GM11168 (cell line): ENCODE results near the gene APOH.

ENCODE experiments used
- in situ Hi-C: fragments of 300-500 bp; cut with MboI; formaldehyde crosslinking; loops from one replicate; pipeline ENCODE4 v1.12.0; 2022; ENCODE audit warnings: low sequenced_read_pairs; ENCODE audit not compliant: unreplicated experiment

Gene APOH

DNA sequence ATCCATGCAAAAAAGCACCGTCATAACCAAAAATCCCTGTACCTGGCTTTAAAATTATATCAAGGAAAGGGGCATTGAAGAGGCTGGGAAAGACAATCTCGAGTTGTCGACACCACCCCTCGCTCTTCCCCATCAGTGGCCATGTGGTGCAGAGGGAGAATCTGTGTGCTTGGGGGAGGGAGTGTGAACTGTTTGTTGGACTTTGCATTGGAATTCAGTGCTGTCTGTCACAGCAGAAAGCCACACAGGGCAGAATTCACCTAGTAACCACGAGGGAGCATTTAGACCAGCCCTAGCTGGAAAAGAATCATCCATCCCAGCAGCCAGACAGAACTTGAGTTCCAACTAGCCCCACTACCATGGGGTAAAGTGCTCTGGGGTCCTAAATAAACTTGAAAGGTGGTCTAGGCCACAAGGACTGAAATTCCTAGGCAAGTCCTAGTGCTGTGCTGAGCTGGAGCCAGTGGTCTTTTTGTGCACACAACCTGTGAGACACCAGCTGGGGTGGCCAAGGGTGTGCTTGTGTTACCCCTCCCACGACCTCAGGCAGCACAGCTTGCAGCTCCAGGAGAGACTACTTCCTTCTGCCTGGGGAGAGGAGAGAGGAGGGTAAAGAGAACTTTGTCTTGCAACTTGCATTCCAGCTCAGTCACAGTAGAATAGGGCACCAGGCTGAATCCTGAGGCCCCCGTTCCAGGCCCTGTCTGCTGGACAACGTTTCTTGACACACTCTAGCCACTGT, 25.8 kb downstream of the APOH start:
- in situ Hi-C loops: no loop called here

DNA sequence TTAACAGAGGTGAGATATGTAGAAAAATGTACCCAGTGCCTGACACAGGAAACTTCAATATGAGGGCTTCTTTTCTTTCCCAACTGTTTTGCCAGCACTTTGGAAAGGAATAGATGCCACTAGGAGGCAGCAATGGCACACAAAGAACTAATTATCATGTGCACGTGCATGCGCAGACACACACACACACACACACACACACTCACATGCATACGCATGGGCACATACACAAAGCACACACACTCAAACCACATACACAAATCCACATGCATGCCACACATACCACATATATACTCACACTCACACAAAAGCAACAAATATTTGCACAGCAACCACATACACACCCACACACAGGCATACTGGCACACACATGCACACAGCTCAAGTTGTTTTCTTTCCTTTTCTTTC, 28.5 kb downstream of the APOH start:
- in situ Hi-C loops: no loop called here

DNA sequence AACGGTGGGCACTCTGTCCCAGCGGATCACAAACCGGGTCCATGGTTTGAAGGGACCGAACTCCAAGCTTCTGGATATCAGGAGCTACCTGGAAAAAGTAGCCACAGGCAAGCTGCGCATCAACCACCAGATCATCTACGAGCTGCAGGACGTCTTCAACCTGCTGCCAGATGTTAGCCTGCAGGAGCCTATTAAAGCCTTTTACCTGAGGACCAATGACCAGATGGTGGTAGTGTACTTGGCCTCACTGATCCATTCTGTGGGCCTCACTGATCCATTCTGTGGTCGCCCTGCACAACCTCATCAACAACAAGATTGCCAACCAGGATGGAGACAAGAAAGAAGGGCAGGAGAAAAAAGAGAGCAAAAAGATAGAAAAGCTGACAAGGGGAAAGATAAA, 31.0 kb downstream of the APOH start:
- in situ Hi-C loops: no loop called here

DNA sequence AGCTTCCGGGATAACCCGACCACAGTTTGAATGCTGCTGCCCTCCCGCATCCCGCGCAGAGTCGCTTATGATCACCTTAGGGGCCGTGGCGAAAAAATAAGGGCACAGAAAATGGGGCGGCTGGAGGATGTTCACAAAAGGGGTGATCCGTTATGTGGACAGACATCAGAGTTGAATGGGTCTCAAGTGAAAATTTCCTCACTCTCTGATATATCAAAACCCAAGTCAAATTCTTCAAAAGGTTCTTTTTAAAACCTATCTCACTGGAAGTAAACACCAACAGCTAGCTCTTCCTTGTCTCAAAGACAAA, 36.9 kb downstream of the APOH start:
- in situ Hi-C loops: no loop called here

DNA sequence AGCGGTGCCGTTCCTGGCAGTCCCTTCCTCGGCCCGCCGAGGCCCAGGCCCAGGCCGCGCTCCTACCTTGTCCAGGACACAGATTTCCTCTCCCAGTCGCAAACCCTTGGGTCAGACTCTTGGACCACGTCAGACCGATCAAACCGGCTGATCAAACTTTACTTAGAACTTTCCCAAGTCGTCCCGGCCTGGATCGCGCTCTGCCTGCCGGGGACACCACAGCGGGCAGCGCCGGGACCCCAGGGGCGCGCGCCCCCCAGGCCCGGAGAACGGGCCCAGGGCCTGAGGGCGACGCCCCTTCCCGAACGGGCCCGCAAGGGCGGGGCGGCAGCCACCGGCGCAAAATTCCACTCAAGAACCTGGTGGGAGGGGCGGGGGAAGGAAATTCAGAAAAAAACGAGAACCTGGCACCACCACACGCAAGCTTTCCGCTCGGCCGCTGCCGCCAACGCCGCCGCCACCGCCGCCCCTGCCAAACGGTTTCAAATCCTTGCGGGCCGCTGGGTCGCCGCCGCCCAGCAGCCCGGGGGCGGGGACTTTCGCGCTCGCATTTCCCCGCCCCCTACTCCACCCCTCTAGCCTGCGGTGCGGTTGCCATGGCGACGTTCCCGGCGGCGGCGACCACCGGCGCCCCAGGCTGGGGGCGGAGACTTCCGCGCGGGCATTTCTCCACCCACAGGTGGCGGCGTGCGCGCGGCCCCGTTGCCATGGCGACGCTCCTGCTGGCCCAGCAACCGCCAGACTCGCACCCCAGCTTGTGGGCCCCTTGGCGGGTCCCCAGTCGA, 37.4 kb downstream of the APOH start, which contains the start of gene CEP112:
TSS of gene CEP112 (minus strand) at position 541 of the 785 bp plus-strand sequence.
- in situ Hi-C loops: no loop called here

DNA sequence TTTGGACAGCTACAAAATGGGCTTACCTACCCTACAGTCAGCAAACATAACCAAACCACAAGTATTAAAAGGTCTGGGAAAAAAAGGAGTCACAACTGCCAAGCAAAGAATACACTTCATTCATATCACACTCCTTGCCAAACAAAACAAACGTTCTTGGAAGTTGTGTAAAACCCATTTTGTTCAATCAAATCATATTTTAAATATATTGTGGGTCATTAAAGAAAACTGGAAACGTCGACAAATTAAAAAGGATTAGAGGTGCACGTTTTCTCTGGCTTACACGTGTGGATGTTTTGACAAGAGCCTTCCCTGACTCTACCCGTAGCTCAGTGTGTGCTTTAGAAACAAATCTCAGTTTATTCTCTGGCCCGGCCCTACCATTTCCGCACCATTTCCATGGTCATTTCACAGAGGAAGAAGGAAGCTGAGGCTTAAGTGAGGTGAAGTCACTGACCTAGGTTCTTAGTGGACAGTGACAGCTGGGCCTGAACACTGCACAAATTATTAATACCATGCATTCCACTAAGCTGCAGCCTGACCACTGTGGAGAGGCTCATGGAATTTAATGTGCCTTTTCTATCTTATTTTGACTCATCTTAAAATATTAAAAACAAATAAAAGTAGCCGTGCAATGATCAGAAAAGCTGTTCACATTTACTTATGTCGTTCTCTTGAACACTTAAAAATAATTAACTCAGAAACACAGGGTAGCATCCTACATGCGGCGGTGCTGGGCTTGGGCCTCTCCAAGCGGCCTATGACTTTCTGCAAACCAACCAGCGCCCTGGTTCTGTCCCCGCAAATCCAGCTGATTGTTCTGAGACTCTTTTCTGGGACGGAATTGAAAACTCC, 38.2 kb downstream of the APOH start:
- in situ Hi-C loops: no loop called here

DNA sequence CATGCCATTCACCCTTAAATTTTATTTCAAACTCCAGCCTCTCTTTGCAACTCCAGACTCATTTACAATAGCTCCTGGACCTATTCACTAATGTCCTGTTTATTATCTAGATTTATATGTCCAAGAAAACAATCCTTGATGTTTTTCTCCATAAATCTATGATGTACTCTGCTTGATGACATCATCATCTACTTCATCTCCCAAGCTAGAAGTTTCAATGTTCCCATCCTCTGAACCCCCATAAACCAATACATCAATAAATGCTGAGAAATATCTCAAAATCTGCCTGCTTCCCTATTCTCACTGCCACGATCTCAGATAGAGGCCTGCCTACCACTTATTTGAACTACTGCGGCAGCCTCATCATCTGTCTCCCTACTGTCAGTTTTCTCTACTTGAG, 41.5 kb downstream of the APOH start:
- in situ Hi-C loops: no loop called here

DNA sequence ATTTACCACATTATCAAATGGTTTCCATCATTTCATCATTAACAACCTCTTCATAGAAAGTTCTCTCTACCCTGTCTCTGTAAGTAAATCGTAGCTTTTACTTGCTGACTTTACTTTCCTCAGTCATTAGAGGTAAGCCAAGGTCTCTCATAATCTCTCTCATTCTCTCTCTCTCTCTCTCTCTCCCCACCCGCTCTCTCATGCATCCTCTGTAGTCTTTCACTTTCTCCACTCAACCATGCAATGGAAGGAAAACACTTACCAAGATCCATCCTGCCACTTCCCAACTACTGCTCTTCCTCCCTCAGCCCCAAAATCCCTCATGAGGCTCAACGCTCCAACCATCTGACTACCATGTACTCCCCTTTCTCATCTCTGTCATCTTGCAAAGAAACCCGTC, 43.4 kb downstream of the APOH start:
- in situ Hi-C loops: no loop called here

DNA sequence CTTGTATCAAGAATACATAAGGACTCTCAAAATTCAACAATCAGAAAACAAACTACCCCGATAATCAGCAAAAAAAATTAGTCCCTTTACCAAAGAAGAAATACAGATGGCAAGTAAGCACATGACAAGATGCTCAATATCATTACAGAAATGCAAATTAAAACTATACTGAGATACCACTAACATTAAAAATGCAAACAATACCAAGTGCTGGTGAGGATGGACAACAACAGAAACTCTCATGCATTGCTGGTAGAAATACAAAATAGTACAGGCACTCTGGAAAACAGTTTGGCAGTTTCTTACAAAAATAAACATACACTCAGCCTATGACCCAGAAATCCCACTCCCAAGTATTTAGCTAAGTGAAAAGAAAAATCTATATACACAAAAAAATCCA, 44.8 kb downstream of the APOH start:
- in situ Hi-C loops: no loop called here

DNA sequence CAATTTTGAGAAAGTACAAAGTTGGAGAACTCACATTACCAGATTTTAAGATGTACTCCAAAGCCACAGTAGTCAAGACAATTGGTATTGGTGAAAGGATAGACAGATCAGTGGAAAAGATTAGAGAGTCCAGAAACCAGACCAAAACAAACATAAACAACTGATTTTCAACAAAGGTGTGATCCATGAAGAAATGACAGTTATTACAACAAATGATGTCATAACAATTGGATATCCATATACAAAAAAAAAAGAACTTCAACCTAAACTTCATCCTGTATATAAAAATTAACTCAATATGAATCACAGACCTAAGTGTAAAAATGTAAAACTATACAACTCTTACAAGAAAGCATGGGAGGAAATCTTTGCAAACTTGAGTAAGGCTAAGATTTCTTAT, 45.7 kb downstream of the APOH start:
- in situ Hi-C loops: no loop called here

DNA sequence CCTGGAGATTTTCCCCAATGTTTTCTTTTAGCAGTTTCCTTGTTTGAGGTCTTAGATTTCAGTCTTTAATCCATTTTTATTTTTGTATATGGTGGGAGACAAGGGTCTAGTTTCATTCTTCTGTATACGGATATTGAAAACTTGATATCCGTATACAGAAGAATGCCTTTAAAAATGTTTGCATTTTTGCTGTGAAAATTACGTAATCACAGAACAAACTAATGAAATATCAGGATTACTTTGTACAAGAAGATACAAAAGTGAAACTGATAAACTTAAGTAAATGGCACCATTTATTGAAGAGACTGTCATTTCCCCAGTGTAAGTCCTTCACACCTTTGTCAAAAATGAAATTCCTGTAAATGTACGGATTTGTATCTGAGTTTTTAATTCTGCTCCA, 50.6 kb downstream of the APOH start:
- in situ Hi-C loops: no loop called here

DNA sequence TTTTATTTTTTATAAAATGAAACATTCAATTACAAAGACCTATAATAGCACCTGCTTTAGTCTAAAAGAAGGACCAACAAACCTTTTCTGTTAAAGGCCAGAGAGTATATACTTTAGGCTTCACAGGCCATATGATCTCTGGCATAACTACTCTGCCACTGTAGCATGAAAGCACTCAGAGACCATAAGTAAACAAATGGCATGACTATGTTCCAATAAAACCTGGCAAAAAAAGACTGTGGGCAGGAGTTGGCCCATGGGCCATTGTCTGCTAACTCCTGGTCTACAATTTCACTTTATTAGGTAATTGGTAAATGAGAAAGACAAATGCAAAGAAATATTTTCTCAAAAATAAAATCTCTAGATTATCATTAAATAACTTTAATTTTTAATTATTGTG, 52.2 kb downstream of the APOH start:
- in situ Hi-C loops: no loop called here

DNA sequence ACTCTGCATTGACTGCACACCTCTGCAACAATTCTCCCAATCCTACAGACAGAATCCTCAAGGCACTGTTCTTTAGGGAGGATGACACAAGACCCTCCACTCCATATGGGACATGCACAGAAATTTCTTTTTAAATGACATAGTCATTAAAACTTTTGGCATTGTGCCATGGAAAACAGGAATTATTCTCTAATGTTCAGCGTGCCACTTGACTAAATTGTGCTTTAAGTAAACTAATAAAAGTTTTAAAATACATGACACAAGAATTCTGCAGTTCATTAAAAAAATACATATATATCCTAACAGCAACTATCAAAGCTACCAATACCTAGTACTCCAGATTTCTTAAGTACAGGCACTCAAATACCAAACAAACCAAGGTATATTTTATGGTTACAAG, 53.3 kb downstream of the APOH start:
- in situ Hi-C loops: no loop called here

DNA sequence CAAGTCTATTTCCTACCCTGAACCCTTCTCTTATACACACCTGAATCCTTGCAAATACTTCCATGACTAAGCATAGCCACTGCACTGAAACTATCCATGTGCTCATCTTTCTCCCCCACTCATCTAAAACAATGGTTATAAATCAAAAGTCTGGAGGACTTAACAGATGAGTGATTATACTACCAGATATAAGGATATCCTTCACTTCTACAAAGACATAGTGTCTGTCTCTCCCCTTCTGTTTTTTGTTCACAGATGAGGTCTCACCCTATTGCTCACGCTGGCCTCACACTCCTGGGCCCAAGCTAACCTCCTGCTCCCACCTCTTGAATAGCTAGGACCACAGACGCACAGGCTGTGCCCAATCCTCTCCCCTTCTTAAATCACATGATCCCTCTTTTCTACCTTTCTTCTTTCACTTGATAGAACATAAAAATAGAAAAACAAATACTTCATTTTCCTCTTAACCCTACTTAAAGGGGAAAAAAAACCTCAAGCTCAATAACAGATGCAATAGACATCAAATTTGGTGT, 56.5 kb downstream of the APOH start:
- in situ Hi-C loops: loop anchor here (25.0 kb wide), 1 partner anchor 885 kb away; no protein-coding TSS in a partner anchor

DNA sequence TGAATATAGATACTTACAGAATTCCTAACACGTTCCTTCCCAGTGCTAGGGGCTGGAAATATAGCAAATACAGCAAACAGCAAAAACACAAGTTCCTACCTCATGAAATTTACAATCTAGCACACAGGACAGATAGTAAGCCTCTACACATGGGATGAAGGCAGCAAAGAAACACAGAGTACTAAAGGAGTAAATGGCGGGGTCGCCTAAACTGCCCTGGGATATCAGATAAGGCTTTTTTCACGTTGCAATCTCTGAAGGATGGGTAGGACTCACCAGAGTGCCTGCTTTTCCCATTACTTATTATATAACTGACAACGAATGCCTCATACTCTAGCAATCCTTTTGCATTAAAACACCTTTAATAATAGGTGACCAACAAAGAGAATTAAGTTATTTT, 57.1 kb downstream of the APOH start:
- in situ Hi-C loops: loop anchor here (25.0 kb wide), 1 partner anchor 885 kb away; no protein-coding TSS in a partner anchor

DNA sequence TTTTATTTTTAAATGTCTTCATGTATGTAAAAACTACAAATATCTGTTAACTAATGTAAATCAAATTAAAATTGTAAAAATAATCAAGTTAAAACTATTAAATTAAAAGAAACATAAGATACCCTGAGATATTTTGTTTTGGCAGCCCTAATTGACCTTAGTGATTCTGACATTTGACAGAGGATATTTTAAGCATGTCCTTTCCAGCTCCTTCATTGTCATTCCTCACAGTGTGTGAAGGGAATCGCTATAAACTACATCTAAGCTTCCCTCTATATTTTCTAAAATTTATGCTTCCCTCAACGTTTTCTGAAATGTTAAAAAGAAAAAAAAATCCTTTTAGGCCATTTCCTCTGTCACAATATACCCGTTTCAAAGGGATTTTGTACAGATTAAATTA, 57.5 kb downstream of the APOH start:
- in situ Hi-C loops: loop anchor here (25.0 kb wide), 1 partner anchor 884 kb away; no protein-coding TSS in a partner anchor

DNA sequence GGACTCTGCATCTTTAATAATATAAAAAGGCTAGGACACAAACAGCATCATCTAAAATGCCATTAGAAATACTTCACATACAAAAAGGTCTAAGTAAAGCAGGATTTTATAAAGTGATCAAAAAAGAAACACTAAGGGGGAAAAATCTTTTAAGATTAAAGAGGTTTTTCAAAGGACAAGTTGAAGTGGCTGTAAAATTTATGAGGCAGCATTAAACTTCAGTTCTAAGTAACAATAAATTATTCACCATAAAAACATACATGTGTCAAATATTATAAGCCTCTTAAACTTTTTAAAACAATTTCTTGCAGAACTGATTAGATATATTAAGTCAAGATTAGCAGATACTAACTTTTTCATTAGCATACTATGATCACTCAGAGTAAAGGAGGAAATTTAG, 58.0 kb downstream of the APOH start:
- in situ Hi-C loops: loop anchor here (25.0 kb wide), 1 partner anchor 884 kb away; no protein-coding TSS in a partner anchor

DNA sequence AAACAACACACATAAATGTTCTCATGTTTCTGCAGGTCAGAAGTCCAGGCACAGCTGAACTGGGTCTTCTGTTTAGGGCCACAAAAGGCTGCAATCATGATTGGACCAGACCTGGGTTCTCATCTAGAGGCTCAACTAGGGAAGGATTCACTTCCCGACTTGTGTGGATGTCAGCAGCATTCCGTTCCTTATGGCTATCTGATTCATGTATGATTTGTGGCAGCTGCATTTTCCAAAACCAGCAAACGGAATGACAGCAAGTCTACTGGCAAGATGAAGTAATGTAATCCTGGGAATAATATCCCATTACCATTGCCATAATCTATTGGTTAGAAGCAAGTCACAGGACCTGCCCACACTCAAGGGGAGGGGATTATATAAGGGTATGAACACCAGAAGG, 59.4 kb downstream of the APOH start:
- in situ Hi-C loops: loop anchor here (25.0 kb wide), 1 partner anchor 883 kb away; no protein-coding TSS in a partner anchor

DNA sequence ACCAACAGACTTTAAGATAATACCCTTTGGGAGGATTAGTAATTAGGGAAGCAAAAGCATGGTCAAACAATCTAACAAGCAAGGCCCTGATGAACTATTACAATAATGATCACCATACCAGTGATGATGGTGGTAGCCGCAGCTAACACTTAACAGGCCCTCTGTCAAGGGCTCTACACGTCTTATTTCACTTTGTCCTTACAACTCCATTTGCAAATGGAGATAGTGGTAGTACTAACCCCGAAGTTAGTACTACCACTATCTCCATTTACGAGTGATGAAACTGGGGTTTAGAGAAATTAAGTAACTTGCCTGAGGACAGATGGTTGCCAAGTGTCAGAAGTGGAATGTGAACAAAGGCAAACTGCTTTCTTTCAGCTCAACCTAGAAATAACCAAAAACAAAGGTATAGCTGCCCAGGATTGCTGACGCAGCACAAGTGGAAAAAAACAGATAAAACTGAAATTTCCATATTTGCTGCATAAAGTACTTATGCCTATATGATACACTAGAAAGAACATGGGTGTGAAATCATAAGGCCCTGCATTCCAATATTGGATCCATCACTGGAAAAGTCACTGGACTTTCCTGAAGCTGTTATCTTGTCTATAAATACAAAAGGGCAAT, 61.9 kb downstream of the APOH start:
- in situ Hi-C loops: loop anchor here (25.0 kb wide), 1 partner anchor 880 kb away; no protein-coding TSS in a partner anchor
